Activated CD4-positive, alpha-beta T cell treated with anti-CD3 and anti-CD28 coated beads, Interleukin-2, Interleukin-6, amounts not matched to agents 100 ng/mL and 50 ng/mL, durations not matched to agents 16 hours and 8 hours (primary cell): ENCODE measurements around the gene ZP1.

Experiments used
- DNase-seq: peaks from one replicate; pipeline ENCODE4 v3.0.0-alpha.2; 2020

The ZP1 gene

DNA sequence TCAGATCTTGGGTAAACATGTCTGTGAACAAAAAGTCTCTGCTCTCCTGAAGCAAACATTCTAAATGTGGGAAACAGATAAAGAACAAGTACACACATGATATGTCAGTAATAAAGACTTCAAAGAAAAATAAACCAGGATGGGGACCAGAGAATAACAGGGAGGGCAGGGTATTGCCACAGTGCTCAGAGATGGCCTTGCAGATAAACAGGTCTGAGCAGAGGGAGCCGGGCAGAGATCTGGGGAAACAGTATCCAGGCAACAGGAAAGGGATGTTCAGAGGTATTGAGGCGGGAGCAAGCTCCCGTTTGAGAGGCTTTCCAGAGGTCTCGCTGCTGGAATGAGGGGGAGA is 22.5 kb upstream of the ZP1 start:
- no peak for DNase-seq

DNA sequence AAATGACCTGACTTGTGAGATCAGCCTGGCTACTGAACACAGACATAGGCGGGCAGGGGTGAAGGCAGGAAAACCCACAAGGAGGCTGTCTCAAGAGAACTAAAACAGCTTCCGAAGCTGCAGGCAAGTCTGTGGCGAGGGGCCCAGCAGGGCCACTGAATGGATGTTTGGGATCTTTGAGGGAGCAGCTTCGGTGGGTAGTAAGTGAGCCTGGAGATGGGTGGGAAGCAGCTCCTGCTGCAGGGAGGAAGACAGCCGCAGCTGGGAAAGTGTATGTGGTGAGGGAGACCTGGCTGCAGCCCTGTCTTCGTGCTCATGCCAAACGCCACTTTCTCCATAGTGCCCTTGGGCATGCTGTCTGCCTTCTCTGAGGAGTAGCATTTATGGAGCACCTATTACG is 22.0 kb upstream of the ZP1 start:
- no peak for DNase-seq

DNA sequence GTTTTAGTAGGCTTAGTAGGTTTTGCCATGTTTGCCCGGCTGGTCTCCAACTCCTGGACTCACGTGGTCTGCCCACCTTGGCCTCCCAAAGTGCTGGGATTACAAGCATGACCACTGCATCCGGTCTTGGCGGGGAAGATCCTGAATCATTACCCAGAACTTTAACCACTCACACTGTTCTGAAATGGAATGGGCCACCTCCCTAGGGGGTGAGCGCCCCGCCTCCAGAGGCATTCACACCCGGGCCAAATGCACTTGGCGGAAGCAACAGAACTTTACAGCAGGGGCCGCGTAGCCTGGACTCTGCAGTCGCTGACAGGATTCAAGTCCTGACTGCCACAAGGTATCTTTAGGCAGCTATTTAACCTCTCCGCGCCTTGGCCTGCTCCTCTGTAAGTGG is 20.1 kb upstream of the ZP1 start:
- DNase-seq = no peak

DNA sequence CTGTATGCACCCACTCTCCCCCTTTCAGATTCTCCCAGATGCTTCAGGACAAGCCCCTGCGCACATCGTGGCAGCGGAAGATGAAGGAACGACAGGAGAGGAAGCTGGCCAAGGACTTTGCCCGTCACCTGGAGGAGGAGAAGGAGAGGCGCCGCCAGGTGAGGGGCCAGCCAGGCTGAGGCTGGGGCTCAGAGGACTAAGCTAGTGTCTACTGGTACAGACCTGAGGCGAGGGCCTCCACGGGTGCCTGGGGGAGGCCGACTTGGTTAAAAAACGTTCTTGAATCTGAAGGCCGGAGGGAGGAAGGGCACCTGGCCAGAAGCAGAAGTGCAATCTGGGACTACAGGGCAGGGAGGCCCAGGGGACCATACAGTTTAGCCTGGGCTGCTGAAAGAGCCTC is 19.4 kb upstream of the ZP1 start:
- no peak for DNase-seq

DNA sequence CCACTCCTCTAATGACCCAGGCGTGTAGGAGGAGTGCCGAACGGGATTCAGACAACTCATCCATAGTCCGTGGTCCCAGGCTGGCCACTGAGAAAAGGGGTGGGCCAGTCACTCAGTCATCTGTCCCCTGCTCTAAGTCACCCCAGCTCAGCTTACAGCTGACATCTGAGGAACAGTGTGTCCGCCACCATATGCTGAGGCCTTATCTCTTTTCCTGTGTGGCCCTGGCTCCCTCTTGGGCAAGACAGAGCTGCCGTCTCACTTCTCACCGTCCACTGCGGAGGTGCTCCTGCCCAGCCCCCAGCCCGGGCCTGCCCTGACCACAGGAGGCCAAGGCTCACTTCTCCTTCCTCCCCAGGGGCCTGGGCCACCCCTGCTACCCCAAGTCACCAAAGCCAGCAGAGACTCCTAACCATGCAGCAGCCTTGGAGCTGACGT is 18.6 kb upstream of the ZP1 start:
- DNase-seq = no peak

DNA sequence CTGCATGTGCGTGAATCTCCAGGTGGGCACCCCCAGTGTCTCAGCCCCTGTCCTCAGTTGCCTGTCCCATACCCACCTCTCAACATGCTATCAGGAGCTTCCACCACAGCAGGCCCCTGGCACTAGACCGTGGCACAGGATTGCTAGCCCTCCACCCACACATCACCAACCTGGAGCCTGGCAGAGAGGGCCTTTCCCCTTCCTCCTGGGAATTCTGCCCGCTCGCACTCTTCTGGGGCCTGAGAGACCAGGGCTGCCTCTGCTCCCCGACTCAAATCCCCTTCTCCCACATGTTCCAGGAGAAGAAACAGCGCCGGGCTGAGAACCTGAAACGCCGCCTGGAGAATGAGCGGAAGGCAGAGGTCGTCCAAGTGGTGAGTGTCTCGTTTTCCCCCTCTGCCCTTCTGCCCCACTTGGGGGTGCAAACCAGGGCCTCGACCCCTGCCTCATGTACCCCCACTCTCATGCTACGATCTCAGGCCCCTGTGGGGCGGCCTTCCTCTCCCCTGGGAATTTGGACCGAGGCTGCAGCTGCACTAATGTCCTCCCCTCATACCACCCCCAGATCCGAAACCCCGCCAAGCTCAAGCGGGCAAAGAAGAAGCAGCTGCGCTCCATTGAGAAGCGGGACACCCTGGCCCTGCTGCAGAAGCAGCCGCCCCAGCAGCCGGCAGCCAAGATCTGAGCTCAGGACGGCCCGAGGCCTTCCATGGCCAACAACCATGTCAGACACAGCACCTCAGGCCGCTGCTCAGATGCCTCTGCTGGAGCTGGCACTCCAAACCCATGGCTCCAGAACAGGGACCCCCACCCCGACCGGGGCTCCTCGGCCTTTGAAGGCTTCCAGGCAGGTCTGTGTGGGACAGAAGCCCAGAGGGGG is 17.5 kb upstream of the ZP1 start:
- no peak for DNase-seq

DNA sequence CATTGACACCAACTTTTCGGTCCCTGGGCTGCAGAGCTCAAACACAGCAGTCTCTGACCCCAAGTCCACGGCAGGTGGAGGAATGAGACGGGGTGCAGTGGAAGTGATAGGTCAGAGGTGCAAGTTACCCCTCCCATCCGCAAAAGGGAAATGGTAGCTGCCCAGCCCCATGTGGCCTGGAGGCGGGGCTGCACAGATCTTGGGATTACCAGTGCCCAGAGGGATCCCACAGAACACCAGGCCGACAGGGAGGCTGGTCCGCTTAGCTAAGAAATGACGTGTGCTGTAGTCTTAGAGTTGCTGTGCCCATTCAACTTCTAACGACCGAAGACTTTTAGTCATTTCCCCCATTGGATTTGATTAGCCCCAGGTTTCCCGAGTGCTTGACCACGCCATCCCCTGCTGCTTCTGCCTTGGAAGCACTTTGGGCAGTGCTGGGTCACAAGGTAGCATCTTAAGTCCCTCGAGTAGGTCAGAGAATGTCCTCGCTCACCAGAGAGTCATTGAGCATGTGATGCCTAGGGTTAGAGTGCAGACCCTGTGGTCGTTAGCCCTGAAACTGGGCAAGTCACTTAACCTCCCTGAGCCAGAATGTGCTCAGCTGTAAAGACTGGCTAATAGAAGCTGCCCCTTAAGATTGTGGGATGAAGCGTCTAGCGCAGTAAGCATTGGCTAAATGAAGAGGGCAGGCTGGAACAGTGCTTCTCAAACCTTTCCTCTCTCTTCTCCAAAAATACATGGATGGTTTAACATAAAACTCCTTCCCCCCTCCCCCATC is 15.8 kb upstream of the ZP1 start:
- no peak for DNase-seq

DNA sequence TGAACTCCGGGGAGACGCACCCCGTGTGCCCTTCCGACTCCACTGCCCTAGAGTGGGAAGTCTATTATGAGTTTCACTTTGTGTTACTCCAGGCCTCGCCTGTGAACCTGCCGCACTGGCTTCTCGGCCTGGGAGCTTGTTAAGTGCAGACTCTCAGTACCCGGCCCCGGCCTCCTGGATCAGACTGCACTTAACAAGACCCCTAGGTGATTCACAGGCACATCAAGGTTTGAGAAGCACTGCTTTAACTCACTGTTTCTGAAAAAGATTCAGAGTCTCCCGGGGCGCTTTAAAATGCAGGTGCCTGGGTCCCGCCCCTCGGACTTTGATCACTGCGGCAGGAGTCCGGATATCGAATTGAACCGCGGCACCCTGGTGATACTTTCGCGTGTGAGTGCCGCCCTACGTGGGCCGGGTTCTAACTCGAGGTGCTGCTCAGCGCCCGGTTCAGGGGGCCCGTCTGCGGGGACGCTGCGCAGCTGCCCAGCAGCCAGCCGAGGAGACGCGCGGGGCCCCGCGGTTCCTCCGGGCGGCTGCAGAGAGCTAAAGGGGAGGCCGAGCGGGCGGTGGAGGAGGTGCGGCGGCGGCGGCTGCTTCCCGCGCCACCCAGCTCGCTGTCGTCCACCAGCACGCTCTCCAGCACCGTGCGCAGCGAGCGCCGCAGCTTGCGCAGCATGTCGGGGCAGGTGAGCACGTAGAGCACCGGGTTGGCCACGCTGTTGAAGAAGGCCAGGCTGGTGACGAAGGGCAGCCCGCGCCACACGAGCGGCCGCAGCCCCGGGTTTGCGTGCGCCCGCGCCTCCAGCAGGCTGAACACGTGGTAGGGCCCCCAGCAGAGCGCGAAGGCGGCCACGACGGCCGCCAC is 15.0 kb upstream of the ZP1 start:
- DNase-seq = no peak

DNA sequence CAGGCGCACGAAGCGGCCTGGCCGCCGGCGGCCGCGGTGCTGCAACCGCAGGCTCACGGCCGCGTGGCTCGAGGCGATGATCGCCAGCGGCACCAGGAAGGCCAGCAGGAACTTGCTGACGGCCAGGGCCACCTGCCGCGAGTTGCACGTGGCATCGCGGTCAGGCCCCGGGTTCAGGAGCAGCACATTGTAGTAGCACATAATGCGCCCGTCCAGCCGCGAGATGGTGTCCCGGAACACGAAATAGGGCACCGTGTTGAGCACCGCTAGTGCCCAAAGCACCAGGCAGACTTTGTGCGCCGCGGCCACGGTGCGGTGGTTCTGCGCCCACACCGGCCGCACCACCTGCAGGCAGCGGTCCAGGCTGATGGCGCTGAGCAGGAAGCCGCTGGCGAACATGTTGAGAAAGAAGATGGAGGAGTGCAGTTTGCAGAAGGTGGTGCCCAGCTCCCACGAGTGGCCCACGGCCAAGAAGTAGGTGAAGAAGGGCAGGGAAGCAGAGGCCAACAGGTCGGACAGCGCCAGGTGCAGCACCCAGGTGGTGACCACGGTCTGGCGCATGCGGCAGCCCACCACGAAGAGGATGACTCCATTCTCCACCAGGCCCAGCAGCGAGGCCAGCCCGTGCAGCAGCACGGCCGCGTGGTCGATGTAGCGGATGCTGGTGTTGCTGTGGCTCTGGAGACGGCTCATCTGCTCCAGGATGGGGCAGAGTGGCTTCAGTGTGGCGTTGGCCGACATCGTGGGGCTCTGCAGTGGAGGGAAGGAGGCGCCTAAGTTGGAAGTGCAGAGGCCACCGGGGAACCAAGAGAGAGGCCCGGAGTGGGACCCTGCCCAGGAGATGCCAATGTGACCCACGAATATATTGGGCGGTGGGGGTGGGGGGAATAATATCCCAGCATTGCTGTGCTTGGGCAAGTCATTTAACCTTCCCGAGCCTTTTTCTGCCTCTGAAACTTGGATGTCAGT is 14.1 kb upstream of the ZP1 start:
- no peak for DNase-seq

DNA sequence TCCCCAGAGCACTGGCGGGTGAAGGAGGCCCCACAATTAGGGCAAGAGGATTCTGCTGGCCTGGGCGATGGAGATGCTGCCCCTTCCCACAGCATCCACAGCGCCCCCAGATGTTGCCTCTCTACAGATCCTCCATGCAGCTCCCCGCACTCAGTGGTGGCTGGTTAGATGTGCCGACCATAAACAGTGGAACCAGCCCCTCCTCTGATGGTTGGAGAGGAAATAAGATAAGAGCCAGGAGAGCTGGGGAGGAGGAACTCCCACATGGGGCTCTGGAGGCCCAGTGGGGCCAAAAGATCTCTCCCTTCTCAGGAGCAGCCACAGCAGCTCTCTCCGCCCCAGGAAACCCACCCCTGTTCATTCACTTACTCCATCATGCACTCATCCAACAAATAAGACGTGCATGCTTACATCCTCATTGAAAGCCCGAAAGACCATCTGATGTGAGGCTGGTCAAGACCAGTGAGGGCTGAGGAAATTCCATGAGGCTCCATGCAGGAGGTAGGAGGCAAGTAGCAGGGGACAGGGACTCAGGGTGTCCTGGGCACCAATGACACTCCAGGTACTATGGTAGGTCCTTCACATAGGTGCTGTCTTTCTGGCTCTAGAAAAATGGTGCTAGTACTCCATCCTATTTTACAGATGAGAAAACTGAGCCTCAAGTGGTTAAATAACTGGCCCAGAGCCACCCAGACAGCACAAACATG is 13.0 kb upstream of the ZP1 start:
- no peak for DNase-seq

DNA sequence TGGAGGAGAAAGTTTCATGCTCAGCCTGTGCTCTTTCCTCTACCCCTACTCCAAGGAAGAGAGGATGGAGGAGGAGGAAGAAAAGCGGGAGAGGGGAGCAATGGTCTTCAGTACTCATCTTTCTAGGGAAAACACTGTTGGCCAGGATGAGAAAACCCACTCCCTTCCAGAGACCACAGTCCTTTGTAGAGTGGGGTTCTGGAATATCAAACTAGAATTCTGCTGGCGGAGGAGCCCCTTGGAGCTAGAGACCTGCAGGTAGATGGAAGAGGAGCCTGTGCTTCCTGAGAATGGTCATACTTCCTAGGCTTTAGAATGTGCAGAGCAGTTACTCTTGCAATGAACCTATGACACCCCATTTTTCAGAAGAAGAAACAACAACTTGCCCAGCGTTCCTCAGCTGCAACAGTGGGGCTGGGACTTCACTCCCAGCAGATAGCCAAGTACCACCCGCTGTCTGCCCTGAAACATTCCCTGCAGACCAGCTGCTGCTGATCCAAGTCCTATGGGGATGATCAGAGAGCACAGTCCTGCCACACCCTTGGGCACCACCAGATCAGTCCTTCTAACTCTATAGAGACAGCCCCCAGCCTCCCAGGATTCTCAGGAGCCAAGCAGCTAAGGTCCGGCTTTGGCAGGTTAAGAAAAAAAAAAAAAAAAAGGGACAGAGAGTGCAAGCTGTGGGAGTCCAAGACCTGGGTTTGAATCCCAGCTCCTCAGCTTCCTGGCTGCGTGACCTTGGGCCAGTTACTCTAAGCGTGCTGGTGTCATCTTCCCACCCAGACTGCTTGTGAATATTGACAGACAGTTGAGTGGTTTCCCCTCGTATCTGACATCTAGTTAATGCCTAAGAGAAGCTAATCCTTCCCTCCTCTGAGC is 12.3 kb upstream of the ZP1 start:
- no peak for DNase-seq

DNA sequence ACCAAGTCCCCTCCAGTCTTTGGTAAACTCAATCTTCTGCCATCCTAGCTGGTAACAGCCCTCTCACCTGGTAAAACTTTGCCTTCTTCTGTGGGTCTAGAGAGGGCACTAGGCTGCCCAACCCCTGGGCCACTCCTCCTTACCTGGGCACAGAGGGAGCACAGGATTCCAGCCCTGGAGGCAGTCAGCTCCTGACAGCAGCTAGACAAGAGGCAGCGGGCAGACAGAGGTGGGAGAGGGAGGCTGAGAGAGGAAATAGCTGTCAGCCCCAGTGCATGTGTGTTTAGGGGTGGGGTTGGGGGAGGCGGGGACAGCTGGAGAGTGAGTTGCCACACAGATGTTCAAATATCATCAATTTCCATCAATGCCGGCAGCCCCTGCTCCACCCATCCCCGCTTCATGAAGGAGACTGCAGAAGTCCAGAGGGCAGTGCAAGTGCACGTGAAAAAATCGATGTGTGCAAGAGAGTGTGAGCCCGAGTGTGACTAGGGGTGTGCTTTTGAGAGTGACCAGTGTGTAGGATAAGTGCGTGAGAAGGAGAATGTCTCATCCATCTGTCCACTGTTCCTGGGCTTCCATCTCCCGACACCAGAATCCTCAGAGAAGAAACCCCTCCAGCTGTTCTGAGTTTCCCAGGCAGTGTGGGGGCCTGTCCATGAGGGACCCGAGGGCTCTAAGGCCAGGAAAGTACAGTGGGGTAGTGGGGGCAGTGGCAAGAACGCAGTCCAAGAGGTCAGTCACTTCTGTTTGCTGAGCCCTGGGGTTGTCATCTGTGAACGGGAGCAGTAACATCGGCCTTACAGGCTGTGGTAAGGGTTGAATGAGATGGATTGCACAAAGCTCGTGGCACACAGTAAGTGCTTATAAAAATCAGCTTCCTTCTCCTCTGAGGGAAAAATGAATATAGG is 11.4 kb upstream of the ZP1 start, which contains the start of gene PTGDR2:
Gene PTGDR2 (minus strand): TSS at position 225 of the 908 bp plus-strand sequence. CDS start 2,228 bp downstream, outside the sequence.
- no peak for DNase-seq

DNA sequence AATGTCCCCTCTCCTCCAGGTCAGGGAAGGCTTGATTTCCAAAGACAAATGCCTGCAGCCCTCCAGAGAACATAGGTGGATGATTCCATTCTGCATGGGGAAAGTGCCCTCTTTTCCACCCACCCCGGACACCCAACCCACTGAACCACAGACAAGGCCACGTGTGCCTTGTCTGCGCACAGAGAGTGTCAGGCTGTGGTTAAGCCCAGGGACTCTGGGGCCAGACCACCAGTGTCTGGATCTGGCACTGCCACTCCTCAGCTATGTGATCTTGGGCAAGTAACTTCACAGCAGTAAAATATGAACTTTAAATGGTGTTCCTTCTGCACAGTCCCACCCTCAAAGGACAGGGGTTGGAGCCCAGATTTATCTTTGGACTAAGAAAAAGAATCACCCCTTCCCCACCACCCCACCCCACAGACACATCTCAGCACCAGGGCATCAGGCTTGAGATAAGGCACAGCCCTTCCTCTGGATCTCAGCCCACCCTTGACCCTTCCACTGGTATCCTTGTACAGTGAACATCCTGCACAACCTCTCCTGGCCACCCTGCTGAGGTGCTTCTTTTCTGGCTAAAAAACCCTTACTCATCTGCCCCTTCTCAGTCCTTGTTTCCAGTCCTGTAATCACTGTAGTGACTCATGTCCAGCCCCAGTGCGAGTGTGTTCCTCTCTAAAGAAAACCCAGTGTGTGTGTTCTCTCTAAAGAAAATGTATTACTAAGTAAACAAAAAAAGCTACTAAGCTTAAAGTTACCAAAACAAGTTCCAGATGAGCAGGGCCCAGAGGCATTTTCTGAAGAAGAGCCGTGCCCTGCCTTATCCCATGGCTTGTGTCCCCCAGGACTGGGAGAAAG is 9.7 kb upstream of the ZP1 start:
- no peak for DNase-seq

DNA sequence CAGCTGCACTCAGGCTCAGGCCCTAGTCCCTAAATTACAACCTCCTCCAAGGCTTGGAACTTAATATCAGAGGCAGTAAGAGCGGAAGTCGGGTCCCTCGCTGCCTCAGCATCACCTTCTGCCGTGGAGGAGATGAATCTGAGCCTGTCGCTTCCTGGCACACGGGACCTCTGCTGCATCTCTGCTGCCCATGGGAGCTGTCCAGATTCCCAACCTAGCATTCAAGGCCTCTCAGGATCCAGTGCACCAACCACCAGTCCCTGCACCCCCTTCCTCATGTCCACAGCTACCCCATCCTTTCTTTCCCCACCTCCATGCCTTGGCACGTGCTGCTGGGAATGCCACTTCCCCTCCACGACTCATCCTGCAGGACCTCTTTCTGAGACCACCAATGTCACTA is 9.1 kb upstream of the ZP1 start:
- no peak for DNase-seq

DNA sequence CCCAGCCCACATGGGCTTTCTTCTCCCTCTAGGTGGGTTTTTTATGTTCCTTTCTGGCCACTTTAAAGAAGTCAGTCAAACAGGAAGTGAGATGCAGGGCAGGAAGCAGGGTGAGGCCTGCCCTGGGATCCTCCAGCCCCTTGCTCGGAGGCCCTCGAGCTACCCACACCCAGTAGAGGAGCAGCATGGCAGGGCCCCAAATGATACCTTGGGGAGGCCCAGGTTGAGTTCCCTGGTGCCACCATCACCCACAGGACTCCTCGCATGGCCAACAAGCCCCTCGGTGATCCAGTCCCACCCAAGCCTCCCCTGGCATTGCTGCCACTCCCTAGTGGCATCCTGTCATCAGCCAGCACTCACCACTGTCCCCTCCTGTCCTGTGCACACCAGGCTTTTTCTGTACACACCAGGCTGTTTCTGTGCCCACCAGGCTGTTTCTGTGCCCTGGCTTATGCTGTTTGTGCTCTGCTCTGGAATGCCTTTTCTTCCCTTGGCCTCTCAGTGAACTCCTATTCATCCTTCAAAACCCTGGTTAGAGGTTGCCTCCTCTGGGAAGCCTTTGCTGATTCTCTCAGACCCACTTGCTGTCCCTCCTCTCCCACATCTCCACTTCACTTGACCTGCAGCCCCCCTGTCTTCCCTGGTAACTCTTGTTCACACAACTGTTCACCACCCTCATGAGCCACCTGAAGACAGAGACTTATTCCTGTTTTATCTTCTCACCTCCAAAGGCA is 8.4 kb upstream of the ZP1 start:
- no peak for DNase-seq

DNA sequence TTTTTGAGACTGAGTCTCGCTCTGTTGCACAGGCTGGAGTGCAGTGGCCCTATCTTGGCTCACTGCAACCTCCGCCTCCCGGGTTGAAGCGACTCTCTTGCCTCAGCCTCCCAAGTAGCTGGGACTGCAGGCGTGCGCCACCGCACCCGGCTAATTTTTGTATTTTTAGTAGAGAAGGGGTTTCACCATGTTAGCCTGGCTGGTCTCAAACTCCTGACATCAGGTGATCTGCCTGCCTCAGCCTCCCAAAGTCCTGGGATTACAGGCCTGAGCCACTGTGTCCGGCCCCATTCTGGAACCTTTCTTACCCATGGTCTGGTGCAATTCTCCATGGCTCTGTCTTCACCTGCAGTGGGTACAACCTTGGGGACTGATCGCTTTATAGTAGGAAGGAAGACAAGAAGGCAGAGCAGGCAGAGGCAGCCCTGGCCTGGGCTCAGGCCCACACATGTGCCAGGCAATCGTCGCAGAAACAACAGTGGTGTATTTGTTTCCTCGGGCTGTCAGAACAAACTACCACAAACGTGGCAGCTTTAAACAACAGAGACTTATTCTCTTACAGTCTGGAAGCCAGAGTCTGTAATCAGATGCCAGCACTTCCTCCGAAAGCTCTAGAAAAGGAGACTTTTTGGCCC is 7.6 kb upstream of the ZP1 start:
- DNase-seq = no peak

DNA sequence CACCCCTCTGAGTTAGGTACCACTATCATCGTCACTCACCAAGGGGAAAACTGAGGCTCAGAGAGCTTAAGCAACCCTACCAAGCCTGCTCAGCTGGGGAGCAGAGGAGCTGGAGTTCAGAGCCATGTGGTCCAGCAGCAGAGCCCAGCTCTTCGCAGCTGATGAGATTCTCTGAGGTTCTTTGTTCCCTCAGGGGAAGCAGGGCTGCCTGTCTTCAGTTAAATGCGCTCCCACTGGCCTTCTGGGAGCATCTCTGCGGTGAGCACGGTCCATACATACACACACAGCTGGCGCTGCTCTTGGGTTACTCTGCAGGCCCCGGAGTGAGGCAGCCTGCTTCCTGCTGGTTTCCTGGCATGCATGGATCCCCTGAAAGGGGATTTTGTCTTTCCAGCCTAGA is 6.4 kb upstream of the ZP1 start:
- DNase-seq = no peak
